ENCODE results near the gene RERE. TPM values are rescaled to one million over a fixed set of nuclear protein-coding genes. Genes with fewer than 3 reads are reported as not detected.
A peak's percentile ranks its signal among the peaks of the same experiment; 100 is the strongest.

The RERE gene
- total RNA-seq, 4 donors from 2014 or later = 51.2 to 1,226 (median 253) TPM

- Histone ChIP-seq H3K4me3 (no peak overlapping the region), H3K27ac (no peak overlapping the region), H3K27me3 (no peaks in the 10 kb centered on the region), H3K4me1 (no peaks in the 10 kb centered on the region), H3K9me3 (no peaks in the 10 kb centered on the region), H3K36me3 (no peaks in the 10 kb centered on the region)
- DNase-seq = no peak
- TF ChIP-seq POLR2A (IDR thresholded peaks at IDR 0.05) (no peak), CTCF (IDR thresholded peaks at IDR 0.05) (no peak)
- intact Hi-C loops (cut with DNase I; ENCODE audit: low total_unique reads) = no loop called here
Observed at GRCh38 chr1:8739377-8739776, 78.1 kb downstream of the RERE start.

GRCh38 chr1:8736927-8737326 is 80.5 kb downstream of the RERE start:
- no peaks in the 10 kb centered on the region for H3K27me3 ChIP-seq
- peak overlapping the region in 1 of 2 donors; percentile 1 for H3K27ac ChIP-seq
- H3K9me3 ChIP-seq = no peaks in the 10 kb centered on the region
- intact Hi-C loops (cut with DNase I; ENCODE audit: low total_unique reads) = no loop called here
- no peak overlapping the region for H3K4me3 ChIP-seq
- TF ChIP-seq POLR2A (IDR thresholded peaks at IDR 0.05) = no peak
- TF ChIP-seq CTCF (IDR thresholded peaks at IDR 0.05) = no peak
- no peaks in the 10 kb centered on the region for H3K4me1 ChIP-seq
- no peak for DNase-seq
- H3K36me3 ChIP-seq = no peaks in the 10 kb centered on the region

- TF ChIP-seq CTCF (IDR thresholded peaks at IDR 0.05) = no peak
- TF ChIP-seq POLR2A (IDR thresholded peaks at IDR 0.05) = no peak
- intact Hi-C loops (cut with DNase I; ENCODE audit: low total_unique reads) = no loop called here
- no peak for DNase-seq
- Histone ChIP-seq H3K27me3 (no peaks in the 10 kb centered on the region), H3K9me3 (no peaks in the 10 kb centered on the region), H3K4me3 (no peak overlapping the region), H3K4me1 (no peaks in the 10 kb centered on the region), H3K36me3 (no peaks in the 10 kb centered on the region), H3K27ac (no peak overlapping the region)
Observed at GRCh38 chr1:8733484-8733883, 84.0 kb downstream of the RERE start.

- TF ChIP-seq CTCF (IDR thresholded peaks at IDR 0.05) (no peak), POLR2A (IDR thresholded peaks at IDR 0.05) (no peak)
- no peak for DNase-seq
- H3K4me1 ChIP-seq = no peaks in the 10 kb centered on the region
- intact Hi-C loops (cut with DNase I; ENCODE audit: low total_unique reads) = no loop called here
- H3K27ac ChIP-seq = no peak overlapping the region
- no peaks in the 10 kb centered on the region for H3K9me3 ChIP-seq
- no peaks in the 10 kb centered on the region for H3K27me3 ChIP-seq
- H3K36me3 ChIP-seq = no peaks in the 10 kb centered on the region
- no peak overlapping the region for H3K4me3 ChIP-seq
Observed at GRCh38 chr1:8731162-8731561, 86.3 kb downstream of the RERE start.

- H3K27me3 ChIP-seq = no peaks in the 10 kb centered on the region
- no peaks in the 10 kb centered on the region for H3K4me1 ChIP-seq
- H3K4me3 ChIP-seq = no peak overlapping the region
- intact Hi-C loops (cut with DNase I; ENCODE audit: low total_unique reads) = no loop called here
- no peak overlapping the region for H3K27ac ChIP-seq
- TF ChIP-seq CTCF (IDR thresholded peaks at IDR 0.05) = no peak
- no peak for TF ChIP-seq POLR2A (IDR thresholded peaks at IDR 0.05)
- H3K36me3 ChIP-seq = no peaks in the 10 kb centered on the region
- H3K9me3 ChIP-seq = no peaks in the 10 kb centered on the region
- DNase-seq = no peak
Observed at GRCh38 chr1:8728464-8728863, 89.0 kb downstream of the RERE start.

Data from uterus (tissue), 4 donors.